Measurements from ENCODE around the gene RADIL.

Gene RADIL

GRCh38 chr7:4774658-4775249 lies 108.8 kb downstream of the RADIL start:
- peak overlapping the region; percentile 92 for H3K4me3 ChIP-seq (ENCODE audit: low read depth, low read length)
- in situ Hi-C loops (cut with HindIII; ENCODE audit: low sequenced_read_pairs), result no loop called here
- peak; percentile 78 for DNase-seq (ENCODE audit: low read depth, low spot score)
- TF ChIP-seq CTCF (IDR thresholded peaks at IDR 0.05; ENCODE audit: low read depth, low read length), result no peak

- TF ChIP-seq CTCF (IDR thresholded peaks at IDR 0.05; ENCODE audit: low read depth, low read length), result no peak
- no peak for DNase-seq (ENCODE audit: low read depth, low spot score)
- in situ Hi-C loops (cut with HindIII; ENCODE audit: low sequenced_read_pairs), result no loop called here
- H3K4me3 ChIP-seq (ENCODE audit: low read depth, low read length), result no peak overlapping the region
These were observed 109.5 kb downstream of the RADIL start for GRCh38 chr7:4774007-4774406.

DNA sequence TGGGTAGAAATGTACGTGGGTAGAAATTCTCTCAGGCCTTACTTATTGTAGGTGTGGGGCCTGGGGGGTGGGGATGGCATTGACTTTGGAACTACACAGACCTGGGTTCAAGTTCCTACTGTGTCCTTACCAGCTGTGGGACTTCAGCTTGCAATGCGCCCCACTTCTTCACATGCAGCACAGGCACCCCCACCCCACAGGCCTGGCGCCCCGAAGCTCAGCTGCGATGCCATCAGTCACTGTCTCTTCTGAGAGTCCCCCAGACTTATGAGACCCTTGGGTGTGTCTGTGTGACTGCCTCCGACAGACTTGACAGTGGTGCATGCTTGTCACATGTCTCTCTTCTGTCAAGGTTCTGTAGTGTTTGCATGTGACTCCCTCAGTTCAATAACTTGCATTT lies 111.2 kb downstream of the RADIL start:
- DNase-seq (ENCODE audit: low read depth, low spot score), result no peak
- in situ Hi-C loops (cut with HindIII; ENCODE audit: low sequenced_read_pairs), result no loop called here
- no peak overlapping the region for H3K4me3 ChIP-seq (ENCODE audit: low read depth, low read length)
- no peak for TF ChIP-seq CTCF (IDR thresholded peaks at IDR 0.05; ENCODE audit: low read depth, low read length)

- DNase-seq (ENCODE audit: low read depth, low spot score), result no peak
- no peak for TF ChIP-seq CTCF (IDR thresholded peaks at IDR 0.05; ENCODE audit: low read depth, low read length)
- in situ Hi-C loops (cut with HindIII; ENCODE audit: low sequenced_read_pairs), result no loop called here
- no peak overlapping the region for H3K4me3 ChIP-seq (ENCODE audit: low read depth, low read length)
These were observed 111.8 kb downstream of the RADIL start for GRCh38 chr7:4771737-4772136.

GRCh38 chr7:4770886-4771285 lies 112.6 kb downstream of the RADIL start:
- H3K4me3 ChIP-seq (ENCODE audit: low read depth, low read length), result no peak overlapping the region
- no peak for TF ChIP-seq CTCF (IDR thresholded peaks at IDR 0.05; ENCODE audit: low read depth, low read length)
- in situ Hi-C loops (cut with HindIII; ENCODE audit: low sequenced_read_pairs), result no loop called here
- no peak for DNase-seq (ENCODE audit: low read depth, low spot score)

GRCh38 chr7:4769761-4770160 lies 113.8 kb downstream of the RADIL start:
- H3K4me3 ChIP-seq (ENCODE audit: low read depth, low read length), result no peak overlapping the region
- in situ Hi-C loops (cut with HindIII; ENCODE audit: low sequenced_read_pairs), result no loop called here
- peak; percentile 39 for DNase-seq (ENCODE audit: low read depth, low spot score)
- no peak for TF ChIP-seq CTCF (IDR thresholded peaks at IDR 0.05; ENCODE audit: low read depth, low read length)

Data from astrocyte of the spinal cord (primary cell).